Astrocyte of the spinal cord (primary cell): ENCODE results near the gene CCNO.

Experiments
- DNase-seq: peaks from one replicate; pipeline ENCODE4 v3.0.0; 2011; ENCODE audit warnings: low read depth, low spot score
- H3K4me3 ChIP-seq: 2 replicates; pipeline ENCODE4 v1.5.1; 2011; ENCODE audit warnings: low read depth, mild to moderate bottlenecking, low read length, moderate library complexity
- in situ Hi-C: cut with HindIII; loops from 2 replicates; pipeline ENCODE4 v1.10.0; 2017; ENCODE audit warnings: low sequenced_read_pairs
- TF ChIP-seq, protein P1 (sequence below): IDR thresholded peaks from 2 replicates; pipeline ENCODE4 v1.5.1; 2012; ENCODE audit warnings: low read depth, mild to moderate bottlenecking, low read length, inconsistent platforms

Gene CCNO

GRCh38 chr5:55211184-55211874 is 22.1 kb downstream of the CCNO start:
- TF ChIP-seq, protein P1, sequence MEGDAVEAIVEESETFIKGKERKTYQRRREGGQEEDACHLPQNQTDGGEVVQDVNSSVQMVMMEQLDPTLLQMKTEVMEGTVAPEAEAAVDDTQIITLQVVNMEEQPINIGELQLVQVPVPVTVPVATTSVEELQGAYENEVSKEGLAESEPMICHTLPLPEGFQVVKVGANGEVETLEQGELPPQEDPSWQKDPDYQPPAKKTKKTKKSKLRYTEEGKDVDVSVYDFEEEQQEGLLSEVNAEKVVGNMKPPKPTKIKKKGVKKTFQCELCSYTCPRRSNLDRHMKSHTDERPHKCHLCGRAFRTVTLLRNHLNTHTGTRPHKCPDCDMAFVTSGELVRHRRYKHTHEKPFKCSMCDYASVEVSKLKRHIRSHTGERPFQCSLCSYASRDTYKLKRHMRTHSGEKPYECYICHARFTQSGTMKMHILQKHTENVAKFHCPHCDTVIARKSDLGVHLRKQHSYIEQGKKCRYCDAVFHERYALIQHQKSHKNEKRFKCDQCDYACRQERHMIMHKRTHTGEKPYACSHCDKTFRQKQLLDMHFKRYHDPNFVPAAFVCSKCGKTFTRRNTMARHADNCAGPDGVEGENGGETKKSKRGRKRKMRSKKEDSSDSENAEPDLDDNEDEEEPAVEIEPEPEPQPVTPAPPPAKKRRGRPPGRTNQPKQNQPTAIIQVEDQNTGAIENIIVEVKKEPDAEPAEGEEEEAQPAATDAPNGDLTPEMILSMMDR, result no peak
- H3K4me3 ChIP-seq, result no peak overlapping the region
- DNase-seq, result no peak
- in situ Hi-C loops, result no loop called here

DNA sequence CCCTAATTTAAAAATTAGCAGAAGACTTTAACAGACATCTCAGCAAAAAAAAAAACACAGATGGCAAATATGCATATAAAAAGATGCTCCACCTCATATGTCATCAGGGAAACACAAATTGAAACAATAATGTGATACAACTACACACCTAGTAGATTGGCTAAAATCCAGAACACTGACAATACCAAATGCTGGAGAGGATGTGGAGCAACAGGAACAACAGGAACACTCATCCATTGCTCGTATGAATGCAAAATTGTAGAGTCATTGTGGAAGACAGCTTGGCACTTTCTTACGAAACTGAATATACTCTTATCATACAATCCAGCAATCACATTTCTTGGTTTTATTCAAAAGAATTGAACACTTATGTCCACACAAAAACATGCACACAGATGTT is 28.4 kb downstream of the CCNO start:
- TF ChIP-seq, protein P1, result no peak
- no peak overlapping the region for H3K4me3 ChIP-seq
- in situ Hi-C loops, result no loop called here
- no peak for DNase-seq

- TF ChIP-seq, protein P1, result no peak
- in situ Hi-C loops, result no loop called here
- DNase-seq, result no peak
- no peak overlapping the region for H3K4me3 ChIP-seq
Observed at GRCh38 chr5:55191165-55191564, 42.2 kb downstream of the CCNO start.

DNA sequence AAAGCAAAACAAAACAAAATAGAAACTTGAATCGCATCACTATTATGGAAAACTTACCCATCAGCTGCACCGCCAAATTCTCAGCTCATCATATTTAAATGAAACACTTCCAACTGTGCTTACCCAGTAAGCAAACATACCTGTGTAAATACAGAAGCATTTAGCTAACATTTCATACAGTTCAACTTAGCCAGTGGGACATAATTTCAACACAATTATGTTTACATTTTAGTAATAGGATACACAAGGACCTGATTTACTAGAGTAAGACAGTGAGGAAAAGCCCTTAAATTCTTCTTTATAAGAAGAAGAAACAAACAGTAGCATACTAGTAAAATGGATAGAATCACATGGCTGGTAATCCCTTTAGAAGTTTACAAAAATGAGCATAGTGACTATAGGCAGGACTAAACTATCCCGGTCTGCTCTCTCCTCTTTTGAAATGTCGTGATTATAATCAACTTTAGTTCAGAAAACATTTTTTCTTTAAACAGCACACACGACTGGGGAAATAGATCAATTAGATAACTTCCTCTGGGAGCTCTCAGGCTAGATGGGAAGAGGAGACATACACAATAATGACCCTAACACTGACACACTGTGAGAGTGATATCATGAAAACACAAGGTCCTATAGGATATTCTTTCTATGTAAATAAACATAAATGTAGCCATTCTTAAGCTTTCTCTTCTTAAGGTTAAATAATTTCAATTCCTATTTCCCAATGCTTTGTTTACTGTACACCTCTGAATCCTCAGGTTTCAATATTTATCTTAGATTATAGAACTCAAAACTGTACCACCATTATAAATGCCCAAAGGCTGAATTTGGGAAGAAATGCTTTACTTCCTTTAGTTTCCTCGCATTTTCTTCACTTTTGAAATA is 44.5 kb downstream of the CCNO start:
- in situ Hi-C loops, result no loop called here
- H3K4me3 ChIP-seq, result no peak overlapping the region
- DNase-seq, result no peak
- TF ChIP-seq, protein P1, result no peak

DNA sequence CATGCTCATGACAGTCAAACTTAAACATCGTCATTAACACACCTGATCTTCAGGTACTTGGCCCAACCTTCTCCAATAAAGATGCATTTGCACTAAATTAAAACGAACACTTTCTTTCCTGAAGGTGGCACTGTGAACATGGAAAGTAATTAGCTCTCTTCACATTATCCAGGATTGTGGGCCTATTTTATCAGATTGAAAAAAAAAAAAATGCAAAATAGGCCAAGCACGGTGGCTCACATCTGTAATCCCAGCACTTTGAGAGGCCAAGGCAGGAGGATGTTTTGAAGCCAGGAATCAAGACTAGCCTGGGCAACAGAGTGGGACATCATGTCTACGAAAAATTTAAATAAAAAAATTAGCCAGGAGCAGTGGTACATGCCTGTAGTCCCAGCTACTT is 46.0 kb downstream of the CCNO start:
- DNase-seq, result no peak
- H3K4me3 ChIP-seq, result no peak overlapping the region
- in situ Hi-C loops, result no loop called here
- TF ChIP-seq, protein P1, result peak; percentile 6
